GM23248 (cell line): ENCODE measurements around the gene CMKLR1.

Experiments
- EZH2 ChIP-seq: fragments of 200-600 bp; sonication (generic); IDR thresholded peaks from 2 replicates; pipeline ENCODE4 v1.6.1; 2018; ENCODE audit warnings: antibody characterized with exemption, mild to moderate bottlenecking; ENCODE audit not compliant: insufficient read depth, poor library complexity, severe bottlenecking
- EZH2phosphoT487 ChIP-seq: fragments of 200-600 bp; sonication (generic); IDR thresholded peaks from 2 replicates; pipeline ENCODE4 v1.6.1; 2018; ENCODE audit warnings: antibody characterized with exemption, moderate library complexity, mild to moderate bottlenecking, low read depth; ENCODE audit not compliant: insufficient read depth

- TF ChIP-seq EZH2, result no peak
- no peak for TF ChIP-seq EZH2phosphoT487
Observed at GRCh38 chr12:108324351-108325017, 14.6 kb downstream of the CMKLR1 start.
